ENCODE measurements around the gene PPP4R2. TPM values are rescaled to one million over a fixed set of nuclear protein-coding genes. Genes with fewer than 3 reads are reported as not detected.

Gene PPP4R2
- total and polyA plus RNA-seq, 2 donors (not counting 1 experiment from before 2014, with no cell fraction given): 9.8 to 57.5 TPM

DNA sequence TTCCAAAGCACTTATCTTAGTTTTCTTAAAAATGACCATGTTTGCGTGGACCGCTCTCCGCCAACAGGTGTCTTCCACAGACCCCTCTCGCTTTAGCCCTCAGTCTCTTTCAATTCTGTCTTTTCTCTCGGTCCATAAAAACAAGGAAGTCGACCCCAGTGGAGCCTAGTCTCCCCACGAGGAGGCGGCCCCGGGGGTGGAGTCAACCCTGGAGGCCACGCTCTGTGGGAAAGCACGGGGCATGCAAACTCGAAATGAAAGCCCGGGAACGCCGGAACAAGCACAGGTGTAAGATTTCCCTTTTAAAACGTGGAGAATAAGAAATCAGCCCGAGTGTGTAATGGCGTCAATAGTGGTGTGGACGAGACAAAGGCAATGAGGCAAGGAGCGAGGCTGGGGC is 113.9 kb downstream of the PPP4R2 start:
- no peaks in the 10 kb centered on the region for H3K9me3 ChIP-seq (ENCODE audit: control extremely low read depth in 1 of 3, control insufficient read depth in 2 of 3, insufficient read depth in 1 of 3, low read length in 2 of 3)
- peaks cover 13% of the 10 kb centered on the region for H3K27me3 Mint-ChIP-seq
- no peaks in the 10 kb centered on the region for H3K9me3 Mint-ChIP-seq (ENCODE audit: insufficient read depth)
- no peak overlapping the region for H3K4me3 ChIP-seq (ENCODE audit: control extremely low read depth in 1 of 5, extremely low read depth in 1 of 5, insufficient read depth in 1 of 5, low read depth in 2 of 5, low read length in 4 of 5)
- TF ChIP-seq, protein P1, sequence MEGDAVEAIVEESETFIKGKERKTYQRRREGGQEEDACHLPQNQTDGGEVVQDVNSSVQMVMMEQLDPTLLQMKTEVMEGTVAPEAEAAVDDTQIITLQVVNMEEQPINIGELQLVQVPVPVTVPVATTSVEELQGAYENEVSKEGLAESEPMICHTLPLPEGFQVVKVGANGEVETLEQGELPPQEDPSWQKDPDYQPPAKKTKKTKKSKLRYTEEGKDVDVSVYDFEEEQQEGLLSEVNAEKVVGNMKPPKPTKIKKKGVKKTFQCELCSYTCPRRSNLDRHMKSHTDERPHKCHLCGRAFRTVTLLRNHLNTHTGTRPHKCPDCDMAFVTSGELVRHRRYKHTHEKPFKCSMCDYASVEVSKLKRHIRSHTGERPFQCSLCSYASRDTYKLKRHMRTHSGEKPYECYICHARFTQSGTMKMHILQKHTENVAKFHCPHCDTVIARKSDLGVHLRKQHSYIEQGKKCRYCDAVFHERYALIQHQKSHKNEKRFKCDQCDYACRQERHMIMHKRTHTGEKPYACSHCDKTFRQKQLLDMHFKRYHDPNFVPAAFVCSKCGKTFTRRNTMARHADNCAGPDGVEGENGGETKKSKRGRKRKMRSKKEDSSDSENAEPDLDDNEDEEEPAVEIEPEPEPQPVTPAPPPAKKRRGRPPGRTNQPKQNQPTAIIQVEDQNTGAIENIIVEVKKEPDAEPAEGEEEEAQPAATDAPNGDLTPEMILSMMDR (IDR thresholded peaks at IDR 0.05): no peak
- no peak for TF ChIP-seq EZH2 (IDR thresholded peaks at IDR 0.05; ENCODE audit: borderline replicate concordance, insufficient read depth, low read depth, low read length, poor library complexity, severe bottlenecking)
- H3K27ac ChIP-seq (ENCODE audit: low read length in 2 of 2): no peak overlapping the region
- no peak for ATAC-seq (ENCODE audit: low read depth)
- ChIA-PET POLR2A (no interaction called here), CTCF (no interaction called here)
- 91% methylated on average over 19 of the region's 20 CpGs for WGBS (ENCODE audit: insufficient coverage)
- peaks cover 0 to 6% (median 0%) of the 10 kb centered on the region in 4 experiments for H3K27me3 ChIP-seq (replicated peaks in 1 of 4; ENCODE audit: control extremely low read depth in 1 of 4, control insufficient read depth in 3 of 4, insufficient read depth in 4 of 4, low read length in 3 of 4)
- no peaks in the 10 kb centered on the region for H3K4me1 Mint-ChIP-seq
- H4K20me1 ChIP-seq (ENCODE audit: control insufficient read depth, insufficient read depth, low read length, poor library complexity, severe bottlenecking): no peaks in the 10 kb centered on the region
- DNase-seq: no peak
- no peaks in the 10 kb centered on the region for H3K4me1 ChIP-seq (ENCODE audit: control insufficient read depth in 2 of 2, insufficient read depth in 2 of 2, low read length in 2 of 2)
- intact Hi-C loops (cut with micrococcal nuclease): no loop called here
- no peak overlapping the region for H3K9ac ChIP-seq (ENCODE audit: low read length)
- no peak overlapping the region for H3K4me2 ChIP-seq (replicated peaks; ENCODE audit: low read depth, low read length, poor library complexity, severe bottlenecking)
- no peaks in the 10 kb centered on the region for H3K79me2 ChIP-seq (ENCODE audit: control insufficient read depth, insufficient read depth, low read length)
- H3K4me3 Mint-ChIP-seq: no peak overlapping the region
- no peak overlapping the region for H3K27ac Mint-ChIP-seq
- no peaks in the 10 kb centered on the region for H3K36me3 ChIP-seq (replicated peaks in 1 of 2; ENCODE audit: control extremely low read depth in 1 of 2, control insufficient read depth in 1 of 2, extremely low read depth in 1 of 2, insufficient read depth in 2 of 2, low read length in 1 of 2)
- no peak overlapping the region for H2AFZ ChIP-seq (ENCODE audit: insufficient read depth, low read depth, low read length, poor library complexity, severe bottlenecking)

DNA sequence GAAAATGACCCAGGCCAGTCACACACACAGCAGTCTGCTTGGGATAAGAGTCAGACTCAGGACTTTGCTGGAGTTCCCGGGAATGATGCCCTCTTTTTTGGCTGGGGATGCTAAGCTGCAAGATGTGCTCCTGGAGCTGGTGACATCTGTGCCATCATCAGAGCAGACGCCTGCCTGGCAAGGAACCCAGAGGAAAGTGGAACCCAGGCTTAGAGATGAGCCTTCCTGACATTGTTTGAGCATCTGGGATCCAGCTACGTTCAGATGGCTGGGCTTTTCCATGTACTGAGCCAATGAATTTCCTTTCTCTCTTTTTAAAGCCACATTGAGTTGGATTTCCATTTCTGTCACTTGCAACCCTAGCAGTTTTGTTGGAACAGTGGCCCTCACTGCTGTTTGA is 118.1 kb downstream of the PPP4R2 start:
- H3K79me2 ChIP-seq (ENCODE audit: control insufficient read depth, insufficient read depth, low read length): no peaks in the 10 kb centered on the region
- no peaks in the 10 kb centered on the region for H3K9me3 Mint-ChIP-seq (ENCODE audit: insufficient read depth)
- no peak for ATAC-seq (ENCODE audit: low read depth)
- H3K36me3 ChIP-seq (replicated peaks in 1 of 2; ENCODE audit: control extremely low read depth in 1 of 2, control insufficient read depth in 1 of 2, extremely low read depth in 1 of 2, insufficient read depth in 2 of 2, low read length in 1 of 2): no peaks in the 10 kb centered on the region
- no peaks in the 10 kb centered on the region for H3K4me1 Mint-ChIP-seq
- H3K4me3 Mint-ChIP-seq: no peak overlapping the region
- WGBS (ENCODE audit: insufficient coverage): 86% methylated on average over 3 of the region's 3 CpGs
- ChIA-PET POLR2A (no interaction called here), CTCF (interaction anchor here (0.6 kb wide), 1 partner anchor 173 kb away, joined by 3 read pairs; no protein-coding TSS in a partner anchor)
- no peaks in the 10 kb centered on the region for H3K4me1 ChIP-seq (ENCODE audit: control insufficient read depth in 2 of 2, insufficient read depth in 2 of 2, low read length in 2 of 2)
- intact Hi-C loops (cut with micrococcal nuclease): no loop called here
- H3K27me3 Mint-ChIP-seq: peaks cover 16% of the 10 kb centered on the region
- H4K20me1 ChIP-seq (ENCODE audit: control insufficient read depth, insufficient read depth, low read length, poor library complexity, severe bottlenecking): no peaks in the 10 kb centered on the region
- H3K9ac ChIP-seq (ENCODE audit: low read length): no peak overlapping the region
- H2AFZ ChIP-seq (ENCODE audit: insufficient read depth, low read depth, low read length, poor library complexity, severe bottlenecking): no peak overlapping the region
- H3K27ac ChIP-seq (ENCODE audit: low read length in 2 of 2): no peak overlapping the region
- no peak overlapping the region for H3K4me2 ChIP-seq (replicated peaks; ENCODE audit: low read depth, low read length, poor library complexity, severe bottlenecking)
- no peak for TF ChIP-seq EZH2 (IDR thresholded peaks at IDR 0.05; ENCODE audit: borderline replicate concordance, insufficient read depth, low read depth, low read length, poor library complexity, severe bottlenecking)
- TF ChIP-seq, protein P1 (IDR thresholded peaks at IDR 0.05): no peak
- no peak overlapping the region for H3K4me3 ChIP-seq (ENCODE audit: control extremely low read depth in 1 of 5, extremely low read depth in 1 of 5, insufficient read depth in 1 of 5, low read depth in 2 of 5, low read length in 4 of 5)
- no peaks in the 10 kb centered on the region for H3K9me3 ChIP-seq (ENCODE audit: control extremely low read depth in 1 of 3, control insufficient read depth in 2 of 3, insufficient read depth in 1 of 3, low read length in 2 of 3)
- no peak overlapping the region for H3K27ac Mint-ChIP-seq
- no peak for DNase-seq
- peaks cover 0 to 6% (median 0%) of the 10 kb centered on the region in 4 experiments for H3K27me3 ChIP-seq (replicated peaks in 1 of 4; ENCODE audit: control extremely low read depth in 1 of 4, control insufficient read depth in 3 of 4, insufficient read depth in 4 of 4, low read length in 3 of 4)
